ENCODE data around the gene SLN. TPM values are rescaled to one million over a fixed set of nuclear protein-coding genes. Genes with fewer than 3 reads are reported as not detected.

Gene SLN
- total RNA-seq, 1 donor from 2014 or later = not detected

DNA sequence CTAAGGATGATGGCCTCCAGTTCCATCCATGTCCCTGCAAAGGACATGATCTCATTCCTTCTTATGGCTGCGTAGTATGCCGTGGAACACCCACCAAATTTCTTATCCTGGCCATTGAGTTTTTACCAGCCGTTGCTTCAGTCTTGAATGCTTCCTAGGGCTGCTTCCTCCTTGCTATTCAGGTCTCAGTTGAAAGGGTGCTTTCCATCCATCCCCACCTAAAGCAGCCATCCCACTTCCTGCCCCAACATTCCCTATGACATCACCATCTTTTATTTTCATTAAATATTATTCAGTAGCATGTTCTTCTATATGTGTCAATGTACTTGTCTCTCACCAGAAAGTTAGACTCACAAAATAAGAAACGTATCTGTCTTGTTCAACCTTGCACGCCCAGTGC lies 40.7 kb upstream of the SLN start:
- Histone ChIP-seq H3K4me1 (no peaks in the 10 kb centered on the region), H3K27me3 (no peaks in the 10 kb centered on the region), H3K9me3 (no peaks in the 10 kb centered on the region), H3K36me3 (no peaks in the 10 kb centered on the region), H3K27ac (no peak overlapping the region), H3K4me3 (no peak overlapping the region)
- no peak for DNase-seq (ENCODE audit: extremely low spot score in 2 of 2)
- intact Hi-C loops (cut with DNase I) = no loop called here
- TF ChIP-seq POLR2AphosphoS5 (IDR thresholded peaks at IDR 0.05; ENCODE audit: insufficient read depth in 1 of 2, low read depth in 1 of 2) (no peak), POLR2A (IDR thresholded peaks at IDR 0.05) (no peak)
- TF ChIP-seq, protein P1, sequence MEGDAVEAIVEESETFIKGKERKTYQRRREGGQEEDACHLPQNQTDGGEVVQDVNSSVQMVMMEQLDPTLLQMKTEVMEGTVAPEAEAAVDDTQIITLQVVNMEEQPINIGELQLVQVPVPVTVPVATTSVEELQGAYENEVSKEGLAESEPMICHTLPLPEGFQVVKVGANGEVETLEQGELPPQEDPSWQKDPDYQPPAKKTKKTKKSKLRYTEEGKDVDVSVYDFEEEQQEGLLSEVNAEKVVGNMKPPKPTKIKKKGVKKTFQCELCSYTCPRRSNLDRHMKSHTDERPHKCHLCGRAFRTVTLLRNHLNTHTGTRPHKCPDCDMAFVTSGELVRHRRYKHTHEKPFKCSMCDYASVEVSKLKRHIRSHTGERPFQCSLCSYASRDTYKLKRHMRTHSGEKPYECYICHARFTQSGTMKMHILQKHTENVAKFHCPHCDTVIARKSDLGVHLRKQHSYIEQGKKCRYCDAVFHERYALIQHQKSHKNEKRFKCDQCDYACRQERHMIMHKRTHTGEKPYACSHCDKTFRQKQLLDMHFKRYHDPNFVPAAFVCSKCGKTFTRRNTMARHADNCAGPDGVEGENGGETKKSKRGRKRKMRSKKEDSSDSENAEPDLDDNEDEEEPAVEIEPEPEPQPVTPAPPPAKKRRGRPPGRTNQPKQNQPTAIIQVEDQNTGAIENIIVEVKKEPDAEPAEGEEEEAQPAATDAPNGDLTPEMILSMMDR (IDR thresholded peaks at IDR 0.05) = no peak

DNA sequence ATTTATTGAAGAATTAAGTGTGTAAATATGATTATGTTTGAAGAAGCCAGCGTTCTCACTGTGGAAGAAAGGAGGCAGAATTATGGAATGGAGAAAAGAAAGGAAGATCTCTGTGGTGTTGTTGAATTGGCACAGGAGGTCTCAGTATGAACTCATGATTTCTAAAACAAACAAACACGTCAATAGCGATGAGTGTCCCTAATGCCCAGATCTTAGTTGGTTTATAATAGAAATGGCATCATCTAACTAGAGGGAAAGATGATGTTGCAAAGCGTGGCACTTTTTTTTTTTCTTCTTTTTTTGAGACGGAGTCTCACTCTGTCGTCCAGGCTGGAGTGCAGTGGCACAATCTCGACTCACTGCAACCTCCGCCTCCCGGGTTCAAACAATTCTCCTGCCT lies 39.2 kb upstream of the SLN start:
- intact Hi-C loops (cut with DNase I) = no loop called here
- Histone ChIP-seq H3K4me1 (no peaks in the 10 kb centered on the region), H3K27ac (no peak overlapping the region), H3K9me3 (no peaks in the 10 kb centered on the region), H3K27me3 (no peaks in the 10 kb centered on the region), H3K4me3 (no peak overlapping the region), H3K36me3 (no peaks in the 10 kb centered on the region)
- no peak for TF ChIP-seq POLR2AphosphoS5 (IDR thresholded peaks at IDR 0.05; ENCODE audit: insufficient read depth in 1 of 2, low read depth in 1 of 2)
- no peak for TF ChIP-seq POLR2A (IDR thresholded peaks at IDR 0.05)
- TF ChIP-seq, protein P1 (IDR thresholded peaks at IDR 0.05) = no peak
- DNase-seq (ENCODE audit: extremely low spot score in 2 of 2) = no peak

DNA sequence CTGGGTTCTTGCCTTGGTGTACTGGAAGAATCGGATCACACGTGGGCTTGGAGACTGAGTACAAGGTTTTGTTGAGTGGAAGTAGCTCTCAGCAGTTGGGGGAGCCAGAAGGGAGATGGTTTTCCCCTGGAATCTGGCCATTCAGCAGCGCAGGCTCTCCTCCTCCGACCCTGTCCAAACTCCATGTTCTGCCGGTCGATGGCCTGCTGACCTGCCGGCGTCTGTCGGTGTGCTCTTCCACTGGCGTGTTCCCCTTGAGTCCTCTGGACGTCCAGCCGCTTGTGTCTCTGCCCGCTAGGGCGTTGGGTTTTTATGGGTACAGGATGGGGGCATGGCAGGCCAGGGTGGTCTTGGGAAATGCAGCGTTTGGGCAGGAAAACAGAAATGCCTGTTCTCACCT lies 38.5 kb upstream of the SLN start:
- H3K4me1 ChIP-seq = no peaks in the 10 kb centered on the region
- DNase-seq (ENCODE audit: extremely low spot score in 2 of 2) = no peak
- TF ChIP-seq, protein P1 (IDR thresholded peaks at IDR 0.05) = no peak
- TF ChIP-seq POLR2AphosphoS5 (IDR thresholded peaks at IDR 0.05; ENCODE audit: insufficient read depth in 1 of 2, low read depth in 1 of 2) (no peak), POLR2A (IDR thresholded peaks at IDR 0.05) (no peak)
- H3K4me3 ChIP-seq = no peak overlapping the region
- intact Hi-C loops (cut with DNase I) = no loop called here
- H3K27ac ChIP-seq = no peak overlapping the region
- H3K27me3 ChIP-seq = no peaks in the 10 kb centered on the region
- no peaks in the 10 kb centered on the region for H3K36me3 ChIP-seq
- H3K9me3 ChIP-seq = no peaks in the 10 kb centered on the region

DNA sequence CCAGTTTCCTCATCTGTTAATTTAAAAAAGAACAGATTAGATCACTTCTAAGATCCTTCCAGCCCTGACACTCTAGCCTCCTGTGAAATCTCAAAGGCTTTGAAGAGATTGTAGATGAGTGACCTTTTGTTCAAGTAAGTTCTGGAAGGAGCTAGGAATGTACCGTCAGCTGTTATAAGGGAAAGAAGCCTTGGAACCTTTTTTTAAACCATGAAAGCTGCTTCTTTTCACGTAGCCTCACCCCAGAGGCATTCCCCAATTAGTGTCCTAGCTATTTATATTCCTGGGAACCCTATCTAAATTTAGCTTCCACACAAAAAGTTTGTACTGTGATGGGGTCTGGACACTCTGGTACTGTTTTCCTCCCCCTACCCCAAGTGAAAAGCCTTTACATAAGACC lies 35.8 kb upstream of the SLN start:
- H3K9me3 ChIP-seq = no peaks in the 10 kb centered on the region
- TF ChIP-seq POLR2AphosphoS5 (IDR thresholded peaks at IDR 0.05; ENCODE audit: insufficient read depth in 1 of 2, low read depth in 1 of 2) (no peak), POLR2A (IDR thresholded peaks at IDR 0.05) (no peak)
- TF ChIP-seq, protein P1 (IDR thresholded peaks at IDR 0.05) = no peak

DNA sequence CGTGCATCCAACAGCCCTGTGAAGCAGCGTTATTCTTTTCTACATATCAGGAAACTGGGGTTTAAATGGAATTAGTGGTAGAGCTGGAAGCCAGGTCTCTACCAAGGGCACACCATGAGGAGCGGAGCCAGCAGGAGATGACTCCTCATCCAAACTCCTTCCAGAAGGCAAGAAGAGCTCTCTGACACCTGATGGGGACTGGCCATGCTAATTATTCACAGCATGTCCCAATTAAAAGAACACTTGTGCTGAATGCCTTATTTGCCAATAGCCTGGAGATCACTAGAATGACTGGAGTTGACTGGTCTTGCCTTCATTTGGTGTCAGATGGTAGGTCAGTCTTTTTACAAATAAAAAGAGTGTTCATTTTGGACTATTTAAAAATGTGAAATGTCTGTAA lies 32.9 kb upstream of the SLN start:
- H3K27me3 ChIP-seq = no peaks in the 10 kb centered on the region
- no peak overlapping the region for H3K27ac ChIP-seq
- intact Hi-C loops (cut with DNase I) = no loop called here
- no peak for TF ChIP-seq POLR2AphosphoS5 (IDR thresholded peaks at IDR 0.05; ENCODE audit: insufficient read depth in 1 of 2, low read depth in 1 of 2)
- no peak for TF ChIP-seq POLR2A (IDR thresholded peaks at IDR 0.05)
- TF ChIP-seq, protein P1 (IDR thresholded peaks at IDR 0.05) = no peak
- H3K4me1 ChIP-seq = no peaks in the 10 kb centered on the region
- H3K36me3 ChIP-seq = no peaks in the 10 kb centered on the region
- no peak for DNase-seq (ENCODE audit: extremely low spot score in 2 of 2)
- no peak overlapping the region for H3K4me3 ChIP-seq
- H3K9me3 ChIP-seq = no peaks in the 10 kb centered on the region

More for the DNA sequence above, 35.8 kb upstream of the SLN start:
- H3K36me3 ChIP-seq = no peaks in the 10 kb centered on the region
- H3K27me3 ChIP-seq = no peaks in the 10 kb centered on the region
- no peak for DNase-seq (ENCODE audit: extremely low spot score in 2 of 2)
- intact Hi-C loops (cut with DNase I) = no loop called here
- no peak overlapping the region for H3K27ac ChIP-seq
- H3K4me3 ChIP-seq = no peak overlapping the region
- no peaks in the 10 kb centered on the region for H3K4me1 ChIP-seq
